Measurements from ENCODE around the gene GIMAP8. TPM values are rescaled to one million over a fixed set of nuclear protein-coding genes. Genes with fewer than 3 reads are reported as not detected.

Gene GIMAP8
- total RNA-seq, 2 experiments from 2014 or later: 9.1 to 9.7 TPM

- Mint-ChIP-seq H3K9me3 (no peaks in the 10 kb centered on the region), H3K36me3 (ENCODE audit: low read depth) (peaks cover 4% of the 10 kb centered on the region), H3K4me3 (peak overlapping the region; percentile 85), H3K27ac (peak overlapping the region; percentile 83), H3K4me1 (ENCODE audit: low read depth) (peaks cover 29% of the 10 kb centered on the region), H3K27me3 (ENCODE audit: low read depth) (no peaks in the 10 kb centered on the region)
- CTCF ChIA-PET: interaction anchor here (0.8 to 3.1 kb wide), 4 partner anchors 12 to 50 kb away, joined by 3 to 18 read pairs (median 7); no protein-coding TSS in a partner anchor
- DNase-seq: peak; percentile 45
- intact Hi-C loops (cut with micrococcal nuclease): loop anchor here (1.0 to 5.0 kb wide), 2 partner anchors 15 to 534 kb away; partner anchors contain the start of gene ATP6V0E2
Measured at GRCh38 chr7:150406567-150407421, 43.6 kb upstream of the GIMAP8 start.

GRCh38 chr7:150407588-150408392, 42.6 kb upstream of the GIMAP8 start:
- Mint-ChIP-seq H3K36me3 (ENCODE audit: low read depth) (peaks cover 6% of the 10 kb centered on the region), H3K4me1 (ENCODE audit: low read depth) (peaks cover 29% of the 10 kb centered on the region), H3K27ac (no peak overlapping the region), H3K9me3 (no peaks in the 10 kb centered on the region), H3K4me3 (no peak overlapping the region), H3K27me3 (ENCODE audit: low read depth) (no peaks in the 10 kb centered on the region)
- intact Hi-C loops (cut with micrococcal nuclease): loop anchor here (5.0 kb wide), 1 partner anchor 535 kb away; the partner anchor contains the start of gene ATP6V0E2
- CTCF ChIA-PET: interaction anchor here (1.1 to 3.1 kb wide), 2 partner anchors 11 to 50 kb away, joined by 3 to 18 read pairs; no protein-coding TSS in a partner anchor
- no peak for DNase-seq

DNA sequence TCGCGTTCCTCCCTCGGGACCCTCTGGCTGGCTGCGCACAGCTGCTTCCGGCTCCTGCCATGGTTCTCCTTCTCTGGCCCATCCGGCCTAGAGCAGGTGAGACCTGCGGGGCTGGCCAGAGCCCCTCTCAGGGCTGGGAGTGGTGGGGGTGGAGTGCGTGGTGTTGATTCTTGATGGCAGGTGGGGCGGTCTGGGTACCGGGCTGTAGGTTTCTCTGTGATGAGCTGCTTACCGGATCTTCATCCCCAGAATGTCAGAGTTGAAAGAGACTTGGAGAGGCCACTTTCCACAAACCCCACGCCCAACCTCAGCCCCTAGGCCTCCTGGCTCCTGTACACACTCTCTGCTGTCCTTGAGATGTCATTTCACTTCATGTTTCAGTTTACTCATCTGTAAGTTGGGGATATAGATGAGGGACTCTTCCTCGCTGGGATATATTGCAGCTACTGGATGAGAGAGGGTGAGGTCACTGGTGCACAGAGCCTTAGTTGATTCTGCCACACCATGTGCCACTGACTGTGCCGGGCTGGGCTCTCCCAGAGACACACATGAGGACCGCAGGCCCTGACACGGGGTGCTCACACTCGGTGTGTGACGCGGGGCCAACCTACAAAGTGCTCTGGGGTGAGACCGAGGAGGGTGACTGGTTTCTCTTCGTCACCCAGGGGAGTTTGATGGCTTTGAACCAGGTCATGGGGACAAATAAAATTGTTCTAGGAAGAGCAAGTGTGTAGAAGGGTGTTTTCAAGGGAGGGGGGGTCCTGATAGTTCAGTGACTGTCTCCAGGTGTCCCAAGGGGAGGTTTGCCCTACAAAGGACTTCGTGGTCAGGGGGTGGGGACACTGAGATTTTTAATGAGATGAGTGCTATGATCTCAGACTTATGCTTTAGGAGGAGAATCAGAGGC, 41.8 kb upstream of the GIMAP8 start:
- Mint-ChIP-seq H3K36me3 (ENCODE audit: low read depth) (peaks cover 6% of the 10 kb centered on the region), H3K4me1 (ENCODE audit: low read depth) (peaks cover 29% of the 10 kb centered on the region), H3K9me3 (no peaks in the 10 kb centered on the region), H3K4me3 (no peak overlapping the region), H3K27ac (no peak overlapping the region), H3K27me3 (ENCODE audit: low read depth) (no peaks in the 10 kb centered on the region)
- intact Hi-C loops (cut with micrococcal nuclease): loop anchor here (5.0 kb wide), 1 partner anchor 536 kb away; the partner anchor contains the start of gene ATP6V0E2
- CTCF ChIA-PET: interaction anchor here (2.1 kb wide), 1 partner anchor 13 kb away, joined by 7 read pairs; no protein-coding TSS in a partner anchor
- DNase-seq: no peak

DNA sequence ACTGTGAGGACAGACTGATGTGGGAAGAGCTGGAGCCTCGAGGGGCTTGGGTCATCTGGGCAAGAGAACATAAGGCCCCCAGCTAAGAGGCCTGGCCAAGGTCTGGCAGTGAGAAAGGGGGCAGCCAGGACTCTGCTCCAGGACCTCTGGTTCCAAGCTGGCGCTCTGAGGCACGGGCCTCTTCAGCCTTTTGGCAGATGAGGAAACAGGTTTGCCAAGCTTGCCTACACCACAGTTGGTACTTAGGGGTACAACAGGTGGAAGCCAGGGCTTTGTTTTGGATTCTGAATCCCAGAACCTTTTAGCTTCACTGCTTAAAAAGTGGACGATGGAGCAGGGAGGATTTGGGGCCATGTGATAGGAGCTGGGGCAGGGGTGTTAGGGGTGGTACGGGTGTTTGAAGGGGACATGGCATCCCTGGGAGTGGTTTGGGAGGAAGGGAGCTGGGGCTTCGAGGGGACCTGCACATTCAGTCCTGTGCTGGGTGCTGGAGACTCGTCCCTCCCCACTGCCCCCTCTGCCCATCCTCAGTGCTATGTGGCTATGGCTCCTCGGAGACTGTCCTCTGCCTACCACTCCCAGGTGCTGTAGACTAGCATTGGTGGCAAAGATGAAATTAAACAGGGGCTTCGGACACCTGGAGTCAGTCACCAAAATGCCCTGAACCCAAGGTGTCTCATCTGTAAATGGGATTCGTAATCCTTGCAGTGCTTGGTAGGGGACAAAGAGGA, 41.0 kb upstream of the GIMAP8 start:
- H3K4me1 Mint-ChIP-seq (ENCODE audit: low read depth): peaks cover 24% of the 10 kb centered on the region
- DNase-seq: no peak
- CTCF ChIA-PET: interaction anchor here (2.1 kb wide), 1 partner anchor 12 kb away, joined by 7 read pairs; no protein-coding TSS in a partner anchor
- H3K4me3 Mint-ChIP-seq: no peak overlapping the region
- H3K27ac Mint-ChIP-seq: no peak overlapping the region
- intact Hi-C loops (cut with micrococcal nuclease): loop anchor here (5.0 kb wide), 1 partner anchor 537 kb away; the partner anchor contains the start of gene ATP6V0E2
- H3K9me3 Mint-ChIP-seq: no peaks in the 10 kb centered on the region
- H3K27me3 Mint-ChIP-seq (ENCODE audit: low read depth): no peaks in the 10 kb centered on the region
- peaks cover 6% of the 10 kb centered on the region for H3K36me3 Mint-ChIP-seq (ENCODE audit: low read depth)

- no peak overlapping the region for H3K27ac Mint-ChIP-seq
Measured at GRCh38 chr7:150410131-150410530, 40.3 kb upstream of the GIMAP8 start.

GRCh38 chr7:150410680-150411346, 39.6 kb upstream of the GIMAP8 start:
- no peaks in the 10 kb centered on the region for H3K27me3 Mint-ChIP-seq (ENCODE audit: low read depth)
- DNase-seq: no peak
- peaks cover 6% of the 10 kb centered on the region for H3K36me3 Mint-ChIP-seq (ENCODE audit: low read depth)
- no peak overlapping the region for H3K4me3 Mint-ChIP-seq
- intact Hi-C loops (cut with micrococcal nuclease): no loop called here
- no peak overlapping the region for H3K27ac Mint-ChIP-seq
- H3K4me1 Mint-ChIP-seq (ENCODE audit: low read depth): peaks cover 19% of the 10 kb centered on the region
- no peaks in the 10 kb centered on the region for H3K9me3 Mint-ChIP-seq
- CTCF ChIA-PET: interaction anchor here (2.1 kb wide), 1 partner anchor 11 kb away, joined by 7 read pairs; no protein-coding TSS in a partner anchor

More at GRCh38 chr7:150410131-150410530, 40.3 kb upstream of the GIMAP8 start:
- intact Hi-C loops (cut with micrococcal nuclease): no loop called here
- Mint-ChIP-seq H3K4me1 (ENCODE audit: low read depth) (peaks cover 22% of the 10 kb centered on the region), H3K27me3 (ENCODE audit: low read depth) (no peaks in the 10 kb centered on the region), H3K36me3 (ENCODE audit: low read depth) (peaks cover 6% of the 10 kb centered on the region), H3K4me3 (no peak overlapping the region), H3K9me3 (no peaks in the 10 kb centered on the region)
- no peak for DNase-seq
- CTCF ChIA-PET: interaction anchor here (2.1 kb wide), 1 partner anchor 12 kb away, joined by 7 read pairs; no protein-coding TSS in a partner anchor

DNA sequence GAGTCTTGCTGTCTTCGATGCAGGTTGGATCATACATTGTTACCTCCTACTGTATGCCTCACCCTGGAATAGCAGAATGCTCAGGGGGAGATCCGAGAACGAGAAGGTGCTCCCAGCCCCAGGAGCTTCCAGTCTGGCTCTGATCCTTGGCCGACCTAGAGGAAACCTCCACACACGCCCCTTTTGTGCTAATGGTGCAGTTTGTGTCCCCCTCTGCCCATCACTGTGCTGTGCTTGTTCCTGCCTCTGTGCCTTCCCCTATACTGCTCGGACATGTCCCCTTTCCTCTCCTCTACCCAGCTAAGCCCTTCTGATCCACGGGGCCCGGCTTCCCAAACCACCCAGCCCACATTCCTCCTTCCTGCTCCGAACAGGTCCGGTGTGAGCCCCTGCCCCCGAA, 38.8 kb upstream of the GIMAP8 start:
- no peaks in the 10 kb centered on the region for H3K27me3 Mint-ChIP-seq (ENCODE audit: low read depth)
- CTCF ChIA-PET: no interaction called here
- peaks cover 11% of the 10 kb centered on the region for H3K4me1 Mint-ChIP-seq (ENCODE audit: low read depth)
- no peak overlapping the region for H3K27ac Mint-ChIP-seq
- H3K9me3 Mint-ChIP-seq: no peaks in the 10 kb centered on the region
- peaks cover 6% of the 10 kb centered on the region for H3K36me3 Mint-ChIP-seq (ENCODE audit: low read depth)
- intact Hi-C loops (cut with micrococcal nuclease): no loop called here
- no peak for DNase-seq
- no peak overlapping the region for H3K4me3 Mint-ChIP-seq

GRCh38 chr7:150412016-150412415, 38.4 kb upstream of the GIMAP8 start:
- CTCF ChIA-PET: interaction anchor here (1.1 kb wide), 1 partner anchor 9 kb away, joined by 3 read pairs; no protein-coding TSS in a partner anchor
- Mint-ChIP-seq H3K27ac (no peak overlapping the region), H3K4me1 (ENCODE audit: low read depth) (peaks cover 7% of the 10 kb centered on the region), H3K27me3 (ENCODE audit: low read depth) (no peaks in the 10 kb centered on the region), H3K36me3 (ENCODE audit: low read depth) (peaks cover 5% of the 10 kb centered on the region), H3K9me3 (no peaks in the 10 kb centered on the region), H3K4me3 (no peak overlapping the region)
- peak; percentile 2 for DNase-seq
- intact Hi-C loops (cut with micrococcal nuclease): no loop called here

DNA sequence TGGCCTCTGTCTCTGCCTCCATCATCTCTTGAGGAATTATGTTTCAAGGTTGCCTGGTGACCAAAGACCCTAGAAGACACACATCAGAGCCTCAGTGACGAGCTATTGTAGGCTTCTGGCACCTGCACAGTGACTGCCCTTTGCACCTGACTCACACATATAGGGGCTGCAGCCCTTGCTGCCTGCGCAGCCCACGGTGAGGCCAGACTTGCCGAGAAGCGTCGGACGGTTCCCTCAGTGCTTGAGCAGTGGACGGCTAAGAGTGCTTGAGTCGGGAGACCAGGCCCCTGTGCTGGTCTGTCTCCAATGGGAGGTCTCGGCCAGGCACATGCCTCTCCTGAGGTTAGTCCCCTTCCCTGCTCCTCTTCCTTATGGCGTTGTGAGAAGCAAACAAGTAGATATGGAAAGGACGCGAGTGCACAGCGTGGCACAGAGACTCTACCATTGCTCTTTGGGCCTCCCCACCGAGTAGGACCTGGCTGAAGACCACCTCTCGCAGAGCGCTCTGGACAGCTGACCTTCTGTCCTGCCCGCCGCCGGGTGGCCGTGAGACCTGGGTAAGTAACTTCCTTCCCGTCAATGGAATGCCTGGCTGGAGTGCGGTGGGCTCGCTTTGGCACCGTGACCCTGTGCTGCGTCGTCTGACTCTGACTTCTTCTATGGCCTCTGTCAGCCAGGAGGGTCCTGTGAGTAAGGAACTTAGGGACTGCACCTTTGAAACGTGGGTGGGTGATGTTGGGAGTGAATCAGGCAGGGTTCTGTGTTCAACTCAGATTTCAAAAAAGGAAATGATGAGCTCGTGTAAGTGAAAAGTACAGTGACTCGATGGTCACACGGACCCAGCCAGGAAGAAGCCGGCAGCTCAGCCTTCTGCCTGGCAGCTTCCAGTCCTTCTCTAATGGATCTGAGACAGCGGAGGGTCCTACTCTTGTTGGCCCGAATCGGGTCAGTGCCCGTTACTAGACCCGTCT, 37.6 kb upstream of the GIMAP8 start:
- Mint-ChIP-seq H3K27me3 (ENCODE audit: low read depth) (no peaks in the 10 kb centered on the region), H3K4me1 (ENCODE audit: low read depth) (peaks cover 4% of the 10 kb centered on the region), H3K9me3 (no peaks in the 10 kb centered on the region), H3K27ac (no peak overlapping the region), H3K4me3 (no peak overlapping the region), H3K36me3 (ENCODE audit: low read depth) (peaks cover 3% of the 10 kb centered on the region)
- DNase-seq: peak; percentile 2
- intact Hi-C loops (cut with micrococcal nuclease): no loop called here
- CTCF ChIA-PET: interaction anchor here (1.1 kb wide), 1 partner anchor 9 kb away, joined by 3 read pairs; no protein-coding TSS in a partner anchor

Data from activated naive CD4-positive, alpha-beta T cell treated with anti-CD3 and anti-CD28 coated beads for 36 hours (primary cell).